GM19438 (cell line): ENCODE data around the gene PPWD1.
"Not testable (repeated sequence)": the region's sequence is repeated elsewhere in the genome, so short reads cannot be mapped to it uniquely, and the experiment has no call there.

Source experiments
- ATAC-seq: cut with Tn5 transposase; IDR thresholded peaks from one replicate; pipeline ENCODE4 v1.9.1; 2021; ENCODE audit warnings: low read depth; ENCODE audit not compliant: unreplicated experiment

PPWD1 gene

GRCh38 chr5:65562731-65563701 lies at the start of gene PPWD1, which contains the start of gene CENPK:
PPWD1 (plus strand) TSS chr5:65563296; CDS start chr5:65563311, 15 bp downstream.
CENPK (minus strand) TSS chr5:65563168; CDS start chr5:65554907, 8,261 bp downstream.
- peak; percentile 98 for ATAC-seq

DNA sequence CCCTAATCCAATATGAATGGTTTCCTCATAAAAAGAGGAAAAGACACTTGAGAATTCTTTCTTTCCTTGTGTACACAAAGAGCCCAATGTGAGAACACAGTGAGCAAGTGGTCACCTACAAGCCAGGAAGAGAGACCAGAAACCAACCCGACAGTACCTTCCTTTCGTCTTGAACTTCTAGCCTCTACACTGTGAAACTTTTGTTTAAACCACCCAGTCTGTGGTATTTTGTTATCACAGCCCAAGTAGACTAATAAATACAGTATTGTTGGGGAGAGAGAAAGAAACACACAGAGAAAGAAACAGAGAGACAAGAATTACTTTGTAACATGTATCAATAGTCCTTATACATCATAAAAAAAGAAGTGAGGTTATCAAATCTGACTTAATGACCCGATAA lies 37.4 kb upstream of the PPWD1 start:
- no peak for ATAC-seq

DNA sequence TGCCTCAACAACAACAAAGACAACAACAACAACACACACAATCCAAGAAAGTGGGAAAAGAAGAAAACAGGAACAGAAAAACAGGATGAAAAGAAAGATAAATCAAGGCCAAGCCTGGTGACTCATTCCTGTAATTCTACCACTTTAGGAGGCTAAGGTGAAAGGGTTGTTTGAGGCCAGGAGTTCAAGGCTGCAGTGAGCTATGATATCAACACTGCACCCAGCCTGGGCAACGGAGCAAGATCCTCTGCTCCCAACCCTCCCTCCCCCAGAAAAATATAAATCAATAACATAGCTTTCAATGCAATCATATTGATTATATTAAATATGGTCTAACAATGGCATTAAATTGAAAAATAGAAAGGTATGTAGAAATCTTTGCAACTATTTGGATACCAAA lies 32.2 kb upstream of the PPWD1 start:
- no peak for ATAC-seq

GRCh38 chr5:65535529-65535987 lies 27.5 kb upstream of the PPWD1 start:
- ATAC-seq, result no peak

DNA sequence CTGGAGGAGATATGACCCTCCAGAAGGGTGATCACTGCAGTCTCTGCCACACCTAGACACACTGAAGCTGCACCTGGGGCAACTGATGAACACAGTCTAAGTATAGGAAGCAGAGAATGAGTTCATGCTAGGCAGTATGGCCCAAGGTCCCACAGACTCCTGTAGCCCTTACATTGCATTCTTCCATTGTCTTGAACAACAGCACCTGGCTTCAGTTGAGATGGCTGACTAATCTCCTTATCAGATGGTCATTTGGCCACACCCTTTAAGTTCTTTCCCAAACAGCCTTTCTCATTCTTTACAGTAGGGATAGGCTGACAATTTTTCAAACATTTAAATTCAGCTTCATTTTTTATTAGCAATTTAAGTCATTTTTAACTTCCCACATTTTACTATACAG lies 23.3 kb upstream of the PPWD1 start:
- no peak for ATAC-seq

- no peak for ATAC-seq
Measured at GRCh38 chr5:65544473-65544872, 18.6 kb upstream of the PPWD1 start.

- ATAC-seq, result no peak
Measured at GRCh38 chr5:65546141-65546540, 17.0 kb upstream of the PPWD1 start.

DNA sequence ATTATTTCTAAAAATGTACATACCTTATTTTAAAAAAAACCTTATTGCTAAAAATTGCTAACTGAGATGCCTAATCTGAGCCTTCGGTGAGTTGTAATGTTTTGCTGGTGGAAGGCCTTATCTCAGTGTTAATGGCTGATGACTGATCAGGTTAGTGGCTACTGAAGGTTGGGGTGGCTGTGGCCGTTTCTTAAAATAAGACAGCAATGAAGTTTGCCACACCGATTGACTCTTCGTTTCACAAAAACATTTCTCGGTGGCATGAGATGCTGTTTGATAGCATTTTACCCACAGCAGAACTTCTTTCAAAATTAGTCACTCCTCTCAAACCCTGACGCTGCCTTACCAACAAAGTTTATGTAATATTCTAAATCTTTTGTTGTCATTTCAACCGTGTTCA lies 14.8 kb upstream of the PPWD1 start:
- no peak for ATAC-seq

- no peak for ATAC-seq
Measured at GRCh38 chr5:65553941-65554340, 9.2 kb upstream of the PPWD1 start.

- ATAC-seq, result no peak
Measured at GRCh38 chr5:65555287-65555686, 7.8 kb upstream of the PPWD1 start.

GRCh38 chr5:65556181-65556580 lies 6.9 kb upstream of the PPWD1 start:
- no peak for ATAC-seq

GRCh38 chr5:65556718-65557117 lies 6.4 kb upstream of the PPWD1 start:
- ATAC-seq, result no peak

GRCh38 chr5:65563777-65564176 lies 681 bp downstream of the PPWD1 start:
- no peak for ATAC-seq

GRCh38 chr5:65566505-65566904 lies 3.4 kb downstream of the PPWD1 start:
- ATAC-seq, result no peak

GRCh38 chr5:65570598-65571226 lies 7.6 kb downstream of the PPWD1 start:
- no peak for ATAC-seq

DNA sequence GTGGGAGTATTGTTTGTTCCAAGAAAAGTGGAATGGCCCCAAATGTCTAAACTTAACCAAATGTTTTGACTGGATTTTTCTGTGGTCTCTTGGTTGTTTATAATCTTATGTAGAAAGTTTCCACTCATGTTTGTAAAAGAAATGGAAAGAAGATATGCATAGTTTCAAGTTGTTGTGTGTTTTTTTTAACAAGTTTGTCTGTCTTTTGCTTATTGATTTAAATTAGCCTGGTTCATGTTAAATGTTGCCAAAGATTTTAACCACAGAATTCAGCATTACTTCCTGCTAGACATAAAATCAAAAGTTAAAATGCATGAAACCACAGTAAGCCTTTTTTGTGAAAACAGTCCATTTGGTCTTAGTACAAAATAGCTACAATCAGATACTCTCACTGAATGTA lies 14.0 kb downstream of the PPWD1 start:
- no peak for ATAC-seq

DNA sequence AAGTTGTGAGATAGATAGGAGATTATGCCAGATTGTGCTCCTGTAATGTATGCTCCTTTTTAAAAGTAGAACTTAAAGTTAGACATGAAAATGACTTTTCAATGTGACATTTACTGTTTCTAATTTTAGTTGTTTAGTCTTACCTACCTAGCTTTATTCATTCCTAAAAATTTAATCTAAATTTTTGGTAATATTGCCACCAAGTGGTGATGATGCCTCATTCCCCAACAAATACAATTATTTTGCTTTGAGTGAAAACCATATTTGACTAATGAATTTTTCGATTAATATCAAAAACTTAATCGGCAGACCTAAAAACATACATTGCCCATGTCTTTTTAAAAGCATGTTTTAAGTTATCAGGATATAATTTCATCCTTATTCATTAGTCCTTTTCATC lies 25.6 kb downstream of the PPWD1 start:
- ATAC-seq, result no peak

- ATAC-seq, result not testable (repeated sequence)
Measured at GRCh38 chr5:65601761-65602160, 38.7 kb downstream of the PPWD1 start.

DNA sequence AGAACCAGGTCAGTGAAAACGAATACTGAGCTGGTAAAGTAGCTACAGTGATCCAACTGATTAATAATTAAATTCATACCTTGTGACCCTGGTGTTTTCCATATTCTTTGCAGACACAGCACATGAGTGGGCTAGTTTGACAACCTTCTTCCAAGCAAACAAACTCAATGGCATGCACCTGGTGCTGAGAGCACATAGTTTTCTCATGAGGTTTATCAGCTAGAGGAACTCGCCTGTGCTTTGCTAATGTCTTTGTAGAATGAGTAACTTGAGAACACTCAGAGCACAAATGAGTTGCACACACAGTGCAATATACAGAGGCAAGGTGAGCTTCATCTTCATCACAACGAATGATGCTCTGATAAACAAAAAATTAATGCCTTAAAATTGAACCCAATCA lies 48.4 kb downstream of the PPWD1 start:
- ATAC-seq, result no peak

DNA sequence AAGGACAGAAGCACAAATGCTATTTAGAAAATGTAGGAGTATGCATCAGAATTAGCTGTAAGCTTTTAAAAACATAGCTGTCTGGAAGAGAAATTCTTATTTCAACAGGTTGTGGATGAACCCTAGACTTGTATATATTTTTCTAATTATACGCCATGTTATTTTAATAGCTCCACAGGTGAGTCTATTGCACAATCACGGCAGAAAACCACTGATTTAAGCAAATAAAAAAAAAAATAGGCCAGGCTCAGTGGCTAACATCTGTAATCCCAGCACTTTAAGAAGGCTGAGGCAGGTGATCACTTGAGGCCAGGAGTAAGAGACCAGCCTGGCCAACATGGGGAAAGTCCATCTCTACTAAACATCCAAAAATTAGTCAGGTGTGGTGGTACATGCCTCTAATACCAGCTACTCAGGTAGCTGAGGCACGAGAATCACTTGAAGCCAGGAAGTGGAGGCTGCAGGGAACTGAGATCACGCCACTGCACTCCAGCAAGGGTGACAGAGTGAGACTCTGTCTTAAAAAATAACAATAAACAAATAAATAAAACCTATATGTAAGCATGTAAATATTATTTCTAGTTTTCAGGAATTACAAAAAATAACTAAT lies 49.3 kb downstream of the PPWD1 start:
- ATAC-seq, result no peak

GRCh38 chr5:65620021-65620420 lies 56.9 kb downstream of the PPWD1 start:
- ATAC-seq, result no peak
